DND-41 (cell line): Measurements from ENCODE around the gene TTC16.
"Not testable (repeated sequence)": the region's sequence is repeated elsewhere in the genome, so short reads cannot be mapped to it uniquely, and the experiment has no call there.

Experiments used
- ATAC-seq: fragments of 200-7000 bp; cut with Tn5 transposase; 3 replicates; pipeline ENCODE4 v1.9.1; 2021; ENCODE audit warnings: low read depth; ENCODE audit not compliant: insufficient read depth
- DNase-seq: peaks from one replicate; pipeline ENCODE4 v3.0.0-alpha.2; 2020
- H2AFZ ChIP-seq: 2 replicates; pipeline ENCODE4 v1.6.0; 2012; ENCODE audit warnings: low read depth, low read length
- H3K27ac ChIP-seq: 2 replicates; pipeline ENCODE4 v1.5.1; 2012; ENCODE audit warnings: low read length, inconsistent platforms
- H3K27me3 ChIP-seq: fragments of 200-600 bp; sonication (generic); 2 replicates; pipeline ENCODE4 v1.6.0; 2012; ENCODE audit warnings: low read length, mild to moderate bottlenecking, inconsistent platforms; ENCODE audit not compliant: insufficient read depth, poor library complexity
- H3K36me3 ChIP-seq: 2 replicates; pipeline ENCODE4 v1.5.1; 2012; ENCODE audit warnings: low read length, inconsistent platforms; ENCODE audit not compliant: insufficient read depth
- H3K4me1 ChIP-seq: 2 replicates; pipeline ENCODE4 v1.5.1; 2012; ENCODE audit warnings: mild to moderate bottlenecking, low read length; ENCODE audit not compliant: insufficient read depth
- H3K4me2 ChIP-seq: 2 replicates; pipeline ENCODE4 v1.6.0; 2012; ENCODE audit warnings: mild to moderate bottlenecking, moderate library complexity, low read length, inconsistent platforms; ENCODE audit not compliant: insufficient read depth
- H3K4me3 ChIP-seq, 2 experiments: fragments of 200-600 bp in 1 of 2; shearing (Covaris generic) in 1 of 2; 2 replicates each; pipeline ENCODE4 v1.5.1; 2012 to 2016; ENCODE audit warnings: inconsistent platforms in 2 of 2, low read length in 2 of 2, mild to moderate bottlenecking in 2 of 2, low read depth in 1 of 2, moderate library complexity in 1 of 2
- H3K79me2 ChIP-seq: 2 replicates; pipeline ENCODE4 v1.6.0; 2012; ENCODE audit warnings: low read length, inconsistent platforms; ENCODE audit not compliant: insufficient read depth
- H3K9ac ChIP-seq: 2 replicates; pipeline ENCODE4 v1.6.0; 2012; ENCODE audit warnings: low read depth, mild to moderate bottlenecking, inconsistent platforms, low read length, moderate library complexity
- H3K9me3 ChIP-seq: 2 replicates; pipeline ENCODE4 v1.5.1; 2012; ENCODE audit warnings: low read length, moderate library complexity, mild to moderate bottlenecking, inconsistent platforms; ENCODE audit not compliant: insufficient read depth, severe bottlenecking
- H4K20me1 ChIP-seq: 2 replicates; pipeline ENCODE4 v1.6.0; 2012; ENCODE audit warnings: low read length; ENCODE audit not compliant: insufficient read depth
- EZH2 ChIP-seq: IDR thresholded peaks from 3 replicates; pipeline ENCODE4 v1.6.1; 2012; ENCODE audit warnings: borderline replicate concordance, low read depth, mild to moderate bottlenecking, moderate library complexity, low read length, inconsistent platforms; ENCODE audit not compliant: severe bottlenecking
- TF ChIP-seq, protein P1 (sequence below): IDR thresholded peaks from 2 replicates; pipeline ENCODE4 v1.5.1; 2012; ENCODE audit warnings: borderline replicate concordance, low read length, moderate library complexity, mild to moderate bottlenecking; ENCODE audit not compliant: poor library complexity, severe bottlenecking; ENCODE audit errors: extremely low read depth

TTC16 gene

DNA sequence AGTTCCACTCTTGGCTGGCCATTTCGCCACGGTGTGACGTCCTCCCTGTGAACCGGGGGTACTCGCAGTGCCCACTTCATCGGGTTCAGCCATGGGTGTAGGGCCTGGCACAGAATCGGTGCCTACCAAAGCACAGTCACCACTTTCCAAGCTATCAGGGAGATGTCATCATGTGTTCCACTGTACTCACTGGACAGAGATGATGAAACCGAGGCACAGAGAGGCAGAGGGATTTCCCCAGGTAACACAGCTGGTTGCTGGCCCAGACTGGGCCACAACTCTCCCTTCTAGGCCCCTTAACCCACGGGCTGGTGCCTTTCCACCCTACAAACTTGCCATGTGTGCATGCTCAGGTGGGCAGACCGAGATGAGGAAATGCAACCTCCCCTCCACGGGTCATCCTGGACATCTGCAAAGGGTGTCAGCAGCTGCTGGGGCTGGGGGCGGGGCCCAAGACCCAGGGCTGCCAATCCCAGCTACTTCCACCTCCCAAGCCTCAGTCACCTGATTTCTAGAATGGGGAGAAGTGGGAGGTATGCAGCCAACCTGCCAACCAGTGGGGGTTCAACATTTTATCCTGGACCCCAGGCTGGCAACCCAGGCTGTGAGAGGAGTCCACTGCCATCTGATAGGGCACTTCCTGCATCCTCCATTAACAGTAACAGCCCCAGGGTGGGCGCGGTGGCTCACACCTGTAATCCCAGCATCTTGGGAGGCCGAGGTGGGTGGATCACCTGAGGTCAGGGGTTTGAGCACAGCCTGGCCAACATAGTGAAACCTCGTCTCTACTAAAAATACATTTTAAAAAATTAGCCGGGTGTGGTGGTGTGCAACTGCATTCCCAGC lies 63.5 kb downstream of the TTC16 start:
- no peak overlapping the region for H2AFZ ChIP-seq
- peaks cover 49% of the 10 kb centered on the region for H3K79me2 ChIP-seq
- H3K36me3 ChIP-seq = peaks cover 19% of the 10 kb centered on the region
- H3K4me3 ChIP-seq = peak overlapping the region in 1 of 2 experiments; percentile 49; a peak in 1 of 4 replicates
- peak overlapping the region; percentile 71 for H3K4me2 ChIP-seq
- H3K9ac ChIP-seq = peak overlapping the region; percentile 42
- H4K20me1 ChIP-seq = no peaks in the 10 kb centered on the region
- H3K27ac ChIP-seq = peak overlapping the region; percentile 72
- DNase-seq = no peak
- H3K9me3 ChIP-seq = no peaks in the 10 kb centered on the region
- TF ChIP-seq EZH2 = no peak
- TF ChIP-seq, protein P1, sequence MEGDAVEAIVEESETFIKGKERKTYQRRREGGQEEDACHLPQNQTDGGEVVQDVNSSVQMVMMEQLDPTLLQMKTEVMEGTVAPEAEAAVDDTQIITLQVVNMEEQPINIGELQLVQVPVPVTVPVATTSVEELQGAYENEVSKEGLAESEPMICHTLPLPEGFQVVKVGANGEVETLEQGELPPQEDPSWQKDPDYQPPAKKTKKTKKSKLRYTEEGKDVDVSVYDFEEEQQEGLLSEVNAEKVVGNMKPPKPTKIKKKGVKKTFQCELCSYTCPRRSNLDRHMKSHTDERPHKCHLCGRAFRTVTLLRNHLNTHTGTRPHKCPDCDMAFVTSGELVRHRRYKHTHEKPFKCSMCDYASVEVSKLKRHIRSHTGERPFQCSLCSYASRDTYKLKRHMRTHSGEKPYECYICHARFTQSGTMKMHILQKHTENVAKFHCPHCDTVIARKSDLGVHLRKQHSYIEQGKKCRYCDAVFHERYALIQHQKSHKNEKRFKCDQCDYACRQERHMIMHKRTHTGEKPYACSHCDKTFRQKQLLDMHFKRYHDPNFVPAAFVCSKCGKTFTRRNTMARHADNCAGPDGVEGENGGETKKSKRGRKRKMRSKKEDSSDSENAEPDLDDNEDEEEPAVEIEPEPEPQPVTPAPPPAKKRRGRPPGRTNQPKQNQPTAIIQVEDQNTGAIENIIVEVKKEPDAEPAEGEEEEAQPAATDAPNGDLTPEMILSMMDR = no peak
- no peak for ATAC-seq
- peaks cover 52% of the 10 kb centered on the region for H3K4me1 ChIP-seq
- no peaks in the 10 kb centered on the region for H3K27me3 ChIP-seq

DNA sequence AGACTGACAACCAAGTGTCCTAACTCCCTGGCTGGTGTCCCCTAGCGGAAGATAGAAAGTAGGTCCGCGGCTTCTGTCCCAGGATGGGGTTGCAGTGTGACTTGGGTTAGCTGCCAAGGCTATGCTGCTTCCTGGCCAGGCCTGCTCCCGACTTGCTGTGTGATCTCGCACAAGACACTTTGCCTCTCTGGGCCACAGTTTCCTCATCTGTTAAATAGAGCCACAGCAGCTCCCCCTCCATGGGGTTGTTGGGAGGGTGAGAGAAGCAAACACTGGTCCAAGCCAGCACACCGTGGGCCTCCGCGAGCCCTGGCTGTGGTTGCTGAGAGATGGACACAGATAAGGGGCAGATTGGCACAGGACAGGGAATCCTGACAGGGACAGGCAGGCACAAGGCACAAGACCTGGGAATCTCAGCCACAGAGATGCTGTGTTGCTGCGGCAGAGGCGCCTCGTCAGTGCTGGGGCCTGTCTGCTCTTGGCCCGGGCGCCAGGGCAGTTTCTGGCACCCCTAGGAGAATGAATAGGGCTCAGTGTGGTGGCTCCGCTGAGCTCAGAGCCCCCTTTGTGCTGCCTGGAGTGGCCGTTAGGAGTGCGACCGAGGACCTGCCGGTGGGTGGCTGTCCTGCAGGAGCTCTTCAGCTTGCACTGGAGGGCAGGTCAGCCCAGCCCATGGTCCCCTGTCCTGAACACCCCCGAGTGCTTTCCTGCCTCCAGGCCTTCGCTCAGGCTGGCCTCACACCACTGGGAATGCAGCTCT lies 64.4 kb downstream of the TTC16 start:
- Histone ChIP-seq H3K4me2 (peak overlapping the region; percentile 1; the same call in 1 of the 2 replicates), H2AFZ (no peak overlapping the region), H3K9me3 (no peaks in the 10 kb centered on the region), H4K20me1 (no peaks in the 10 kb centered on the region), H3K9ac (no peak overlapping the region), H3K4me3 (no peak overlapping the region), H3K36me3 (peaks cover 19% of the 10 kb centered on the region), H3K79me2 (peaks cover 49% of the 10 kb centered on the region), H3K4me1 (peaks cover 57% of the 10 kb centered on the region), H3K27me3 (no peaks in the 10 kb centered on the region), H3K27ac (peak overlapping the region; percentile 21; the same call in 1 of the 2 replicates)
- TF ChIP-seq, protein P1 = no peak
- no peak for TF ChIP-seq EZH2
- ATAC-seq = no peak
- DNase-seq = no peak

DNA sequence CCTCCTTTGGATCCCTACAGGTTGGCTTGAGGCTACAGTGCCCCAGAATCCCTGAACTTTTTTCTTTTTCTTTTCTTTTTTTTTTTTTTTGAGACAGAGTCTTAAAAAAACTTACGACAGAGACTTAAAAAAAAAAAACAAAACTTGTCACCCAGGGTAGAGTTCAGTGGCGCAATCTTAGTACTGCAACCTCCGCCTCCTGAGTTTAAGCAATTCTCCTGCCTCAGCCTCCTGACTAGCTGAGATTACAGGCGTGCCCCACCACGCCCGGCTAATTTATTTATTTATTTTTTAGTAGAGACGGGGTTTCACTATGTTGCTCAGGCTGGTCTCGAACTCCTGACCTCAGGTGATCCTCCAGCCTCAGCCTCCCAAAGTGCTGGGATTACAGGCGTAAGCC lies 65.0 kb downstream of the TTC16 start:
- peak overlapping the region; percentile 21; the same call in 1 of the 2 replicates for H3K27ac ChIP-seq
- peaks cover 53% of the 10 kb centered on the region for H3K4me1 ChIP-seq
- H3K9me3 ChIP-seq, H3K9ac ChIP-seq, H3K4me3 ChIP-seq, ATAC-seq, H4K20me1 ChIP-seq, H3K27me3 ChIP-seq, H3K4me2 ChIP-seq, DNase-seq, H2AFZ ChIP-seq: not testable (repeated sequence)
- H3K79me2 ChIP-seq = peaks cover 50% of the 10 kb centered on the region
- peaks cover 19% of the 10 kb centered on the region for H3K36me3 ChIP-seq
